ENCODE data around the gene ARHGEF25. TPM values are rescaled to one million over a fixed set of nuclear protein-coding genes. Genes with fewer than 3 reads are reported as not detected.

Gene ARHGEF25
- total RNA-seq, 1 experiment from 2014 or later = 17.4 TPM

Other genes with a start within 250 kb of the ARHGEF25 start
- gene R3HDM2, start 180.4 kb upstream of the ARHGEF25 start, total RNA-seq (2014; rRNA removed; shearing (Covaris generic); ENCODE audit: low replicate concordance) = 8.2 and 8.7 TPM in 2 replicates
- not detected in 2 replicates for gene INHBC, start 176.7 kb upstream of the ARHGEF25 start, total RNA-seq (2014; rRNA removed; shearing (Covaris generic); ENCODE audit: low replicate concordance)
- 3.5 and 7.4 TPM in 2 replicates for gene INHBE, start 156.1 kb upstream of the ARHGEF25 start, total RNA-seq (2014; rRNA removed; shearing (Covaris generic); ENCODE audit: low replicate concordance)
- 0.03 TPM in 1 of 2 replicates, not detected in the other for gene GLI1, start 151.7 kb upstream of the ARHGEF25 start, total RNA-seq (2014; rRNA removed; shearing (Covaris generic); ENCODE audit: low replicate concordance)
- gene ARHGAP9, start 131.6 kb upstream of the ARHGEF25 start, total RNA-seq (2014; rRNA removed; shearing (Covaris generic); ENCODE audit: low replicate concordance) = not detected in 2 replicates
- 245 and 285 TPM in 2 replicates for gene MARS1, start 123.4 kb upstream of the ARHGEF25 start, total RNA-seq (2014; rRNA removed; shearing (Covaris generic); ENCODE audit: low replicate concordance)
- 9.9 and 17.1 TPM in 2 replicates for gene DDIT3, start 90.9 kb upstream of the ARHGEF25 start, total RNA-seq (2014; rRNA removed; shearing (Covaris generic); ENCODE audit: low replicate concordance)
- 0.07 and 3.0 TPM in 2 replicates for gene MBD6, start 88.6 kb upstream of the ARHGEF25 start, total RNA-seq (2014; rRNA removed; shearing (Covaris generic); ENCODE audit: low replicate concordance)
- 158 and 249 TPM in 2 replicates for gene DCTN2, start 64.2 kb upstream of the ARHGEF25 start, total RNA-seq (2014; rRNA removed; shearing (Covaris generic); ENCODE audit: low replicate concordance)
- not detected in 2 replicates for gene KIF5A, start 61.4 kb upstream of the ARHGEF25 start, total RNA-seq (2014; rRNA removed; shearing (Covaris generic); ENCODE audit: low replicate concordance)
- 16.3 and 98.3 TPM in 2 replicates for gene PIP4K2C, start 20.2 kb upstream of the ARHGEF25 start, total RNA-seq (2014; rRNA removed; shearing (Covaris generic); ENCODE audit: low replicate concordance)
- 0.20 and 0.52 TPM in 2 replicates for gene DTX3, start 6.6 kb upstream of the ARHGEF25 start, total RNA-seq (2014; rRNA removed; shearing (Covaris generic); ENCODE audit: low replicate concordance)
- gene B4GALNT1, start 21.8 kb downstream of the ARHGEF25 start, total RNA-seq (2014; rRNA removed; shearing (Covaris generic); ENCODE audit: low replicate concordance) = 8.9 and 13.9 TPM in 2 replicates
- 139 and 347 TPM in 2 replicates for gene OS9, start 82.7 kb downstream of the ARHGEF25 start, total RNA-seq (2014; rRNA removed; shearing (Covaris generic); ENCODE audit: low replicate concordance)
- not detected in 2 replicates for gene AGAP2, start 127.3 kb downstream of the ARHGEF25 start, total RNA-seq (2014; rRNA removed; shearing (Covaris generic); ENCODE audit: low replicate concordance)
- gene TSPAN31, start 133.6 kb downstream of the ARHGEF25 start, total RNA-seq (2014; rRNA removed; shearing (Covaris generic); ENCODE audit: low replicate concordance) = 21.2 and 24.3 TPM in 2 replicates
- gene CDK4, start 140.9 kb downstream of the ARHGEF25 start, total RNA-seq (2014; rRNA removed; shearing (Covaris generic); ENCODE audit: low replicate concordance) = 457 and 516 TPM in 2 replicates
- 2.4 and 4.9 TPM in 2 replicates for gene MARCHF9, start 143.7 kb downstream of the ARHGEF25 start, total RNA-seq (2014; rRNA removed; shearing (Covaris generic); ENCODE audit: low replicate concordance)
- not detected in 2 replicates for gene CYP27B1, start 155.6 kb downstream of the ARHGEF25 start, total RNA-seq (2014; rRNA removed; shearing (Covaris generic); ENCODE audit: low replicate concordance)
- gene METTL1, start 160.7 kb downstream of the ARHGEF25 start, total RNA-seq (2014; rRNA removed; shearing (Covaris generic); ENCODE audit: low replicate concordance) = 10.0 and 33.6 TPM in 2 replicates
- 4.2 and 20.9 TPM in 2 replicates for gene EEF1AKMT3, start 161.2 kb downstream of the ARHGEF25 start, total RNA-seq (2014; rRNA removed; shearing (Covaris generic); ENCODE audit: low replicate concordance)
- gene TSFM, start 171.4 kb downstream of the ARHGEF25 start, total RNA-seq (2014; rRNA removed; shearing (Covaris generic); ENCODE audit: low replicate concordance) = 30.4 and 45.4 TPM in 2 replicates
- 2.5 TPM in 1 of 2 replicates, not detected in the other for gene AVIL, start 207.3 kb downstream of the ARHGEF25 start, total RNA-seq (2014; rRNA removed; shearing (Covaris generic); ENCODE audit: low replicate concordance)
- gene CTDSP2, start 235.3 kb downstream of the ARHGEF25 start, total RNA-seq (2014; rRNA removed; shearing (Covaris generic); ENCODE audit: low replicate concordance) = 73.2 and 73.3 TPM in 2 replicates